ENCODE results near the gene MAP4K5. TPM values are rescaled to one million over a fixed set of nuclear protein-coding genes. Genes with fewer than 3 reads are reported as not detected.

Gene MAP4K5
- total and polyA plus RNA-seq, 10 donors, result 9.1 to 172 (median 55.4) TPM

DNA sequence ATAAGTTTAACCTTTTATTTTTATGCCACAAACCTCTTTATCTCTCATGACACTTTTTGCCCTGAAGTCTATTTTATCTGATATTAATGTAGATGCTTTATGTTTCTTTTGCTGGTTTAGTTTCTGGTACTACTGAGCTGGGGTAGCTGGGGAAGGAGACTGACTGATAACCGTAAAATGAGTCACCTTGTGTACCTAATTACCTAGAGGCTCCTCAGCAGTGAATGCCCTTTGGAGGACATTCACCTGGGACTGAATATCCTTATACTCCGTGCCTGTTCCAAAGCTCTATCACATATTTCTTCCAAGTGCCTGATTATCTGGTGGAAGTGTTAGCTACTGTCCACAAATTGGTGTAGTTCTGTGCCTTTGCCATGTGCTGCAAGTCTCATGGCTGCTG, 41.5 kb upstream of the MAP4K5 start:
- no peak overlapping the region for H3K4me3 ChIP-seq
- no peaks in the 10 kb centered on the region for H3K27me3 ChIP-seq (replicated peaks in 1 of 7)
- WGBS, 5 donors, result 87 to 92% (median 91%) methylated on average over 2 of the region's 2 CpGs
- H3K36me3 ChIP-seq, result no peaks in the 10 kb centered on the region
- no peak overlapping the region for H3K27ac ChIP-seq
- no peak for DNase-seq
- TF ChIP-seq POLR2AphosphoS5 (IDR thresholded peaks at IDR 0.05) (no peak), POLR2A (IDR thresholded peaks at IDR 0.05) (no peak), CTCF (IDR thresholded peaks at IDR 0.05 in 8 of 11, conservative IDR thresholded peaks at IDR 0.05 in 3 of 11) (no peak)
- H3K9me3 ChIP-seq, result peaks cover 5 to 43% (median 38%) of the 10 kb centered on the region in 8 donors
- H3K4me1 ChIP-seq, result no peaks in the 10 kb centered on the region
- intact Hi-C loops (cut with DNase I; ENCODE audit: low total_unique reads), result no loop called here

DNA sequence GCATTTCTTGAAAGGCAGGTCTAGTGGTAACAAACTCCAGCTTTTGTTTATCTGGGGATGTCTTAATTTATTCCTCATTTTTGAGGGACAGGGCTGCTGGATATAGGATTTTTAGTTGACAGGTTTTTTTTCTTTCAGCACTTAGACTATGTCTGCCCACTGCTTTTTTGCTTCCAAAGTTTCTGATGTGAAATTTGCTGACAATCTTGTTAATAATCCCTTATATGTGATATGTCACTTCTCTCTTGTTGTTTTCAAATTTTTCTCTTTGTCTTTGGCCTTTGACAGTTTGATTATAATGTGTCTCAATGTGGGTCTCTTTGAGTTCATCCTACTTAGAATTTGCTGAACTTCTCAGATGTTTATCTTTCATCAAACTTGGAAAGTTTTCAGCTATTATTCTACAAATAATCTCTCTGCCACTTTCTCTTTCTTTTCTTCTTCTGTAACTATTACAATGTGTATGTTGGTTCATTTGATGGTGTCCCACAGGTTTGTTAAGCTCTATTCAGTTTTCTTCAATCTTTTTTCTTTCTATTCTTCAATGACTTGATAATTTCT, 37.4 kb upstream of the MAP4K5 start:
- peaks cover 5 to 53% (median 42%) of the 10 kb centered on the region in 8 donors for H3K9me3 ChIP-seq
- H3K36me3 ChIP-seq, result no peaks in the 10 kb centered on the region
- no peaks in the 10 kb centered on the region for H3K4me1 ChIP-seq
- TF ChIP-seq POLR2AphosphoS5 (IDR thresholded peaks at IDR 0.05) (no peak), POLR2A (IDR thresholded peaks at IDR 0.05) (no peak), CTCF (IDR thresholded peaks at IDR 0.05 in 8 of 11, conservative IDR thresholded peaks at IDR 0.05 in 3 of 11) (no peak)
- H3K27me3 ChIP-seq (replicated peaks in 1 of 7), result no peaks in the 10 kb centered on the region
- no peak overlapping the region for H3K27ac ChIP-seq
- intact Hi-C loops (cut with DNase I; ENCODE audit: low total_unique reads), result no loop called here
- no peak for DNase-seq
- H3K4me3 ChIP-seq, result no peak overlapping the region

- H3K4me3 ChIP-seq, result no peak overlapping the region
- H3K4me1 ChIP-seq, result peaks cover 9 to 25% (median 18%) of the 10 kb centered on the region in 6 donors
- H3K9me3 ChIP-seq, result peaks cover 0 to 1% (median 0%) of the 10 kb centered on the region in 8 donors
- H3K27me3 ChIP-seq (replicated peaks in 1 of 7), result peaks cover 0 to 36% (median 16%) of the 10 kb centered on the region in 7 donors
- no peak for TF ChIP-seq CTCF (IDR thresholded peaks at IDR 0.05 in 8 of 11, conservative IDR thresholded peaks at IDR 0.05 in 3 of 11)
- no peak for TF ChIP-seq POLR2A (IDR thresholded peaks at IDR 0.05)
- no peak for TF ChIP-seq POLR2AphosphoS5 (IDR thresholded peaks at IDR 0.05)
- WGBS, 5 donors, result 72 to 93% (median 92%) methylated on average over 1 of the region's 1 CpG
- intact Hi-C loops (cut with DNase I; ENCODE audit: low total_unique reads), result no loop called here
- H3K27ac ChIP-seq, result no peak overlapping the region
- DNase-seq, result no peak
- no peaks in the 10 kb centered on the region for H3K36me3 ChIP-seq
Observed at GRCh38 chr14:50562841-50563240, 30.5 kb upstream of the MAP4K5 start.

- H3K4me3 ChIP-seq, result peak overlapping the region; percentile 39 to 87 (median 68)
- H3K27me3 ChIP-seq (replicated peaks in 1 of 7), result peaks cover 0 to 40% (median 16%) of the 10 kb centered on the region in 7 donors
- peak; percentile 89 for DNase-seq
- no peaks in the 10 kb centered on the region for H3K36me3 ChIP-seq
- WGBS, 5 donors, result 0 to 6% (median 1%) methylated on average over 20 to 21 of the region's 21 CpGs
- TF ChIP-seq CTCF (IDR thresholded peaks at IDR 0.05 in 8 of 11, conservative IDR thresholded peaks at IDR 0.05 in 3 of 11) (no peak), POLR2A (IDR thresholded peaks at IDR 0.05) (no peak), POLR2AphosphoS5 (IDR thresholded peaks at IDR 0.05) (peak; percentile 8 to 58 (median 41))
- H3K27ac ChIP-seq, result peak overlapping the region in 7 of 8 donors; percentile 26 to 76 (median 71)
- H3K4me1 ChIP-seq, result peaks cover 9 to 25% (median 18%) of the 10 kb centered on the region in 6 donors
- H3K9me3 ChIP-seq, result no peaks in the 10 kb centered on the region
- intact Hi-C loops (cut with DNase I; ENCODE audit: low total_unique reads), result no loop called here
Observed at GRCh38 chr14:50560931-50561285, 28.5 kb upstream of the MAP4K5 start.

Data from spleen (tissue), 11 donors.